ENCODE data around the gene SMARCC2. TPM values are rescaled to one million over a fixed set of nuclear protein-coding genes. Genes with fewer than 3 reads are reported as not detected.

SMARCC2 gene
- polyA plus RNA-seq (2012; ENCODE audit: insufficient read depth, insufficient read length) = 81.0 TPM

DNA sequence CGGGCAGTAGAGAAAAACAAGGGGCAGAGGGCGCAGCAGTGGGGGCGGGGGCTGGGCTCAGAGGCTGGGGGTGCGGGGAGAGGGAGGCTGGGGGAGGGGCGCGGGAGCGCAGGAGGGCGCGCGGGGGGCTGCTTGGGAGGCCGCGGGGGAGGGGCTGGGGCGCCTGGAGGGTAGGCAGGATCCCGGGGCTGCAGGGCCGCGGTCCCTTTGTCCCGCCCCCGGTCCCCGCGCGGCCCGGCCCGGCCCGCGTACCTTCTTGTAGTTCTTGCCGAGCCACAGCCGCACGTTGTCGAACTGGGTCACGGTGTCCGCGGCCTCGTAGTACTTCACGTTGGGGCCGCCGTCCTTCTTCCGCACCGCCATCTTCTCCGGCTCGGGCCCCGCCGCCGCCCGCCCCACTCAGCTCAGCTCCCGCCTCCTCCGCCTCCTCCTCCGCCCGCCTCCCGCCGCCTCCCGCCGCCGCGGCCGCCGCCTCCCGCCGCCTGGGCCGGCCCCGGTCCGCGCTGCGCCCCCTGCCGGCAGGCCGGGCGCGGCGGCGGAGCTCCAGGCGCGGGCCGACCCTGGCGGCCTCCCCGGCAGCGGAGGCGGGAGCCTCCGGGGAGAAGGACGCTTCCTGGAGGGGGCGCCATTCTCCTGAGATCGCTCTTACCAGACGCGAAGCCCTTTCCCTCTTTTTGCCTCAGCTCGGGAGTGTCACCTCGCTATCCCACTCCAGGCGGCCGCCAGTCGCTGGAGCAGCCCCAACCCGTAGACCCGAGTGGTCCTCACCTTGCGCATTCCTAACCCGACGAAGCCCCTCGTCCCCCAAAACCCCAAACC lies at the start of gene SMARCC2:
TSS of gene SMARCC2 (minus strand) at position 385 of the 819 bp plus-strand sequence. CDS start at position 363, 22 bp downstream.
- peak; percentile 73 for DNase-seq (ENCODE audit: low read depth, low spot score)
- H3K4me3 ChIP-seq (ENCODE audit: low read length) = peak within 1 kb of the TSS; percentile 90

DNA sequence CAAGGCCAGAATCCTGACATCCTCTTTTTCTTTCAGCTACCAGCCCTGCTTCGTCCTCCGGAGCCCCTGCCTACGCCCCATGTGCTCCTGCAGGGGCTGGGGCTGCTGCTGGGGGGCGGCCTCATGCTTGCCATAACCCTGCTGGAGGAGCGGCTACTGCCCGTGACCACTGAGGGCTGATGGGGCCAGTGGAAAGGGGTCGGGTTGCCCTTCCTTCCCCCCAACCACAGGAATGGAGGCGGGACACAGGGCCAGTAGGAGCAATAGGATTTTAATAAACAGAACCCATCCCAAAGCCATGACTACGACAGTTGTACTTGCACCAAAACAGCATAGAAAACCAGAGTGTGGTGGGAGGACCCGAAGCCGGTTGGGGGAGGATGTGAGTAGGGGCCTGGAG lies 48.3 kb upstream of the SMARCC2 start:
- DNase-seq (ENCODE audit: low read depth, low spot score) = no peak

DNA sequence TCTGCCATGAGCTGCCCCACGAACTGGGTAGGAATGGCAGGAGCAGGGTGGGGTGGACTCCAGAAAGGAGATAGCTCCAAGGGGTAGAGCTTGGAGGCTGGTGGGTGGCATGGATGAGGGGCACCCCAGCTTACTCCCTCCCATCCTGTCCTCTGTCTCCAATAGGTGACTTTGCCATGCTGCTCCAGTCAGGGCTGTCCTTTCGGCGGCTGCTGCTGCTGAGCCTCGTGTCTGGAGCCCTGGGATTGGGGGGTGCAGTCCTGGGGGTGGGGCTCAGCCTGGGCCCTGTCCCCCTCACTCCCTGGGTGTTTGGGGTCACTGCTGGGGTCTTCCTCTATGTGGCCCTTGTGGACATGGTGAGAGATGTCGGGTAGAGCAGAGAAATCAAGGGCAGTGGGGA lies 47.7 kb upstream of the SMARCC2 start:
- H3K4me3 ChIP-seq (ENCODE audit: low read length) = no peak overlapping the region
- DNase-seq (ENCODE audit: low read depth, low spot score) = no peak

More for the DNA sequence above, 48.3 kb upstream of the SMARCC2 start:
- no peak overlapping the region for H3K4me3 ChIP-seq (ENCODE audit: low read length)

DNA sequence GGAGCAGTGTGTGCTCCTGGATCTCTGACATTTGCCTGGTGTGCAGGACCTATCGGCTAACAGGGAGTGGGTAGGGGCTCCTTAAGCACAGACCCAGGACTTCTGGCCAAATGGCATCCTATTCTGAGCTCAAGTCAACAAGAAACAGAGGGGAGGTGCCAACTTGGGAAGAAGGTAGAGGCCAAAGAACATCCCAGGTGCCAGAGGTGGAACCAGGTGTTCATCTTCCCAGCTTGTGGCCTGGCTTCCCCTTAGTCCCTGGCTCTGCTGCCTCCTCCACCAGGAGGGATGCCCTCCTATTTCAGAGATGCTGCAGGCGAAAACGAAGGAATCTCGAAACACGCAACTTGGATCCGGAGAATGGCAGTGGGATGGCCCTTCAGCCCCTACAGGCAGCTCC lies 46.8 kb upstream of the SMARCC2 start:
- H3K4me3 ChIP-seq (ENCODE audit: low read length) = no peak overlapping the region
- no peak for DNase-seq (ENCODE audit: low read depth, low spot score)

DNA sequence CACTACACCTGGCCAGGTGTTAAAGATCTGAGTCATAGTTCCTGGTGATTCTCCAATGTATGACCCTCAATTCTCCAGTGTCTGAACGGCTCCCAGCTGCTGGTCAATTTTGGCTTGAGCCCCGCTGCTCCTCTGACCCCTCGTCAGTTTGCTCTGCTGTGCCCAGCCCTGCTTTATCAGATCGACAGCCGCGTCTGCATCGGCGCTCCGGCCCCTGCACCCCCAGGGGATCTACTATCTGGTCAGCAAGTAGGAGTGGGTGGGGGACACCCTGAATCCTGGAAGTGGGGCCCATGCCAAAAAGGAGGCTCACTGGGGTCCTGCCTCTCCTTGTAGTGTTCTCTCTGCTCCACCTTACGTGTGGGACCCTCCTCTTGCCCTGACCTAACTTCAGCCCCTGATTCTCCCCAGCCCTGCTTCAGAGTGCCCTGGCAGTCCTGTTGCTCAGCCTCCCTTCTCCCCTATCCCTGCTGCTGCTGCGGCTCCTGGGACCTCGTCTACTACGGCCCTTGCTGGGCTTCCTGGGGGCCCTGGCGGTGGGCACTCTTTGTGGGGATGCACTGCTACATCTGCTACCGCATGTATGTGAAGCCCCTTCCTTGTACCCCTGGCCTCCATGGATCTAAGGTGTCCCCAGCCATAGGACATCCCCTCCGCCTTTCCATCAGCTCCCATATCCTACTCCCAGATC lies 45.6 kb upstream of the SMARCC2 start:
- no peak for DNase-seq (ENCODE audit: low read depth, low spot score)
- H3K4me3 ChIP-seq (ENCODE audit: low read length) = no peak overlapping the region

DNA sequence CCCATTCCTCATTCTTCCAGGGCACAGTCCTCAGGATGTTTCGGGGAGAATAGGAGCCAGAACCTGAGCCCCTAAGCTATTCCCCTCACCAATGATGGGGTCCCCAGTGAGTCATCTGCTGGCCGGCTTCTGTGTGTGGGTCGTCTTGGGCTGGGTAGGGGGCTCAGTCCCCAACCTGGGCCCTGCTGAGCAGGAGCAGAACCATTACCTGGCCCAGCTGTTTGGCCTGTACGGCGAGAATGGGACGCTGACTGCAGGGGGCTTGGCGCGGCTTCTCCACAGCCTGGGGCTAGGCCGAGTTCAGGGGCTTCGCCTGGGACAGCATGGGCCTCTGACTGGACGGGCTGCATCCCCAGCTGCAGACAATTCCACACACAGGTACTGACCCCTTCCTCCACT lies 41.9 kb upstream of the SMARCC2 start:
- no peak for DNase-seq (ENCODE audit: low read depth, low spot score)
- H3K4me3 ChIP-seq (ENCODE audit: low read length) = no peak overlapping the region

DNA sequence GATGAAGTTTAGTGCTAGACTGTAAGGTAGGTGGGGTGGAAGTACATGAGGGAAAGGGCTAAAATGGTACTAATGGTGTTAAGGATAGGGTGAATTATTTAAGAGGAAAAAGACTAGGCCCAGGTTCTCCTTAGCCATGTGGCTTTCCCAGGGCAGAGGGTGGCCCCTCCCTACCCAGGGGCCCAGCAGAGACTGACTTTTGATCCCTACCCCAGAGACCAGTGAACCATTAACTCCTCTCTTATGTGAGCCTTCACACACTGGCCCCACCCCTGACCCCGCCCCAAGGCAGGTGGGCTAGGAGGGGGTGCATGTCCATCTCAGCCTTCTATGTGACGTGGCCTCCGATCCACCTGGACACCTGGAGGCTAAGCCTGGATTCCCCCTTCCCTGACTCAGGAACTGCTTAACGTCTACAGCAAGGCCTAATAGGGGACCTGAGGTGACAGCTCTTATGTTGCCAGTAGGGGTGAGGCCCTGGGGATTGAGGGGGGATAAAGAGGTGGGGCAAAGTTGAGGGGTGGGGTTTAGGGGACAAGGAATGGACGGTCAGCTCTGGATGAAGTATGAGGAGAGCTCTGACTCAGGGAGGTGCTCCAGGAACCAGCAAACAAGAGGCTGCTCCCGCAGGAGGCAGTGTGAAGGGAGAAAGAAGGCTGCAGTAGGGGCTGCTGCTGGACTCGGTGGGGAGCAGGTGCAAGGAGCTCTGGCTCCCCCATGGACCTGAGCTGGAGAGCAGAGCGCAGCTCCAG lies 41.3 kb upstream of the SMARCC2 start:
- no peak overlapping the region for H3K4me3 ChIP-seq (ENCODE audit: low read length)
- no peak for DNase-seq (ENCODE audit: low read depth, low spot score)

DNA sequence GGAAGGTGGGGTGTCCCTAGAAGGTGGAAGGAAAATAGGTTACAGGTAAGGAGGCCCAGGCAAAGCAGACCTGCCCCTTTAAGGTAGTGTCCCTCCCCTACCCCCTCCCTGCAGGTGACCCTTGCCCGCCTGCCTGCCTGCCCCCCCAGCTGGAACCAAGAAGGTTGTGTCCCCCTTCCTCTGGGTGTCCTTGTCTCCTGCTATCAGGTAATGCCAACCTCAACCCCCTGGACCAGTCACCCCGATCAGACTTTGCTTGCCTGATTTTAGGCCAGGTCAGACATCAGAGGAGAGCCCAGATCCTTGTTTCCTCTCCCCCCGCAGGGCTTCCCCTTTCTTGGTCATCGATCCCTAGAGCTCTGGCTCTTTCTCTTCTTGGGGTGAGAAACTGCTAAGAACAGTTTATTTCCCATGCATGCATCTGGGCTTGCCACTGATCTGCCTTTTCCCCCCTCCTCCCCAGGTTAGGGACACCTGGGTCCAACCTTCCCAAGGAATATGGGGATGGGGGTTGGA lies 40.7 kb upstream of the SMARCC2 start, which contains the start of gene SLC39A5:
TSS of gene SLC39A5 (plus strand) at position 136 of the 516 bp plus-strand sequence. CDS start 1,224 bp downstream, outside the sequence.
- no peak within 1 kb of the TSS for H3K4me3 ChIP-seq (ENCODE audit: low read length)

DNA sequence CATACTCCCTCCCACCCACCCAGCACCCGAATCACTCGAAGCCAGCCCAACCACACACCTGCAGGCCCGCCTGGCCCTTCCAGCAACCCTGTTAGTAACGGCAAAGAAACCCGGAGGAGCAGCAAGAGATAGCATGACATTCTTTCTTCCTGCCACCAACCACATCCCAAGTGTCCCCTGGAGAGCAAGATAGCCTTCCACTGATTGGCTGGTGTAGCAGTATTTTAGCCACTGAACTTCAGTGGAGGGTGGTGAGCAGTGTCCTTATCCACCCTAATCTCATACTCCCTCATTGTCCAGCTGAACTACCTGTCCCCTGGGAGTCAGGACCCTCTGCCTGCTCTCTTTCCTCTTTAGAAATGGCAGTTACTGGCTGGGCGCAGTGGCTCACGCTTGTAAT lies 39.8 kb upstream of the SMARCC2 start:
- no peak for DNase-seq (ENCODE audit: low read depth, low spot score)
- no peak overlapping the region for H3K4me3 ChIP-seq (ENCODE audit: low read length)

More for the DNA sequence above, 40.7 kb upstream of the SMARCC2 start, which contains the start of gene SLC39A5:
- DNase-seq (ENCODE audit: low read depth, low spot score) = no peak

DNA sequence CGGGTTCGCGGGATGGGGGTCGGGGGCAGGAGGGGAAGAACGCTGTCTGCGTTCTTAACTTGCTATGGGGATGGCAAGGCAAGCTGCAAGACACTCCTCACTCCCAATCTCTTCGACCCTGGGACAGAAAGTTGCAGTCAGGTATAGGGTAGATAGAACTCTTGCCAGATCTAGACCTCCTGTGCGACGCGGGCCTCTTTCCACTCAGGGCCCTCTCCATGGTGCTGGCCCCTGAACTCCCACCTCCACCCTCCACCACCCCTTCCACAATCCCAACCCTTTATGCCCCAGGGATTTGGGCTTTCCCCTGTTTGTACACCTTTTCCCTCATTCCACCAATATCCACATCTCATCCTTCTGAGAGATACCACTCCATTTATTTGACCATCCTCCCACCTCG lies 35.7 kb upstream of the SMARCC2 start:
- DNase-seq (ENCODE audit: low read depth, low spot score) = no peak
- H3K4me3 ChIP-seq (ENCODE audit: low read length) = peak overlapping the region; percentile 86

DNA sequence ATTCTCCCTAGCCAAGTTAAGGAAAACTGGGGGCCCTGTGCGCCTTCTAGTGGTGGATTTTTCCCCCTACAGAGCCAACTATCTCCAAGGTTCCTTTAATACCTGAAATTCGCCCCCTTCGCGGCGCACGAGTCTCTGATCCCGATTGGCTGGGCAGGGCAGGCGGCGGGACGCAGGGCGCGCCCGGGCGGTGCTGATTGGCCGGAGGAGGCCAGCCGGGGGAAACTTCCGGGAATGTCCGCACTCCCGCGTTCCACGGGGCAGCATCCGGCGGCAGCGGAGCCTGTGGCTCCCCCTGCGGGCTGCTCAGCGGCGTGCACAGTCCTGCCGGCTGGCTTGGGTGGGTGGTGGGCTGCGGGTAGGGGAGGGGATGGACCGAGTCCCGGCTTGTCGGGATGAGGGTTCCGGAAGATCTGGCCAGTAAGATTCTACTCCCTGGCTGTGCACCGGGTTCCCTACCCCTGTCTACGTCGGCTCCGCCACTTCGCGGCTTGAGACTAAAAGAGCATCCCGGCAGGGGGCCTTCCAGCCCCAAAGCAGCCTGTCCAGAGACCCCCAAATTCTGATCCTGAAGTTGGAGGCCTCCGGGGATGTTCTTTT lies 34.9 kb upstream of the SMARCC2 start, which contains the start of gene NABP2:
TSS of gene NABP2 (plus strand) at position 241 of the 600 bp plus-strand sequence. CDS start 515 bp downstream, outside the sequence.
- peak; percentile 95 for DNase-seq (ENCODE audit: low read depth, low spot score)
- peak within 1 kb of the TSS; percentile 86 for H3K4me3 ChIP-seq (ENCODE audit: low read length)

DNA sequence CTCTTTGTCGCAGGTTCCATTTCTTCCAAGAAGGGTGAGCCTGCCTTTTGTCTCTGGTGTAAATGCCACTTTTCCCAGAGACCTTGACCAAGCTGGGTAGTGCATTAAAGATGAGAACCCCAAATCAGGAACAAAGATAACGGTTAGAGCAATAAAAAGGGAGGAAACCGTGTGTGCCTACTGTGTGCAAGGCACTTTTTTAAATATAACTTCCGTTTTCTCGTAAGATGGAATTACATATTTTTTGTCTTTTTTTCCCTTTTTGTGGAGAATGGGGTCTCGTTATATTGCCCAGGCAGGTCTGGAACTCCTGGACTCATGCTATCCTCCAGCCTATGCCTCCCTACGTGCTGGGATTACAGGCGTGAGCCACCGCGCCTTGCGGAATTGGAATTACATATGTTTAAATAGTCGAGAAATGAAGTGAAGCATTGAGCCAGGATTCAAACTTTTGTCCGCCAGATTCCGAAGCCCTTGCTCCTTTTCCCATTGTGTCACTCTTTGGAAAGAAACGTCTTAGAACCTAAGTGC lies 34.4 kb upstream of the SMARCC2 start:
- no peak for DNase-seq (ENCODE audit: low read depth, low spot score)
- peak overlapping the region; percentile 86 for H3K4me3 ChIP-seq (ENCODE audit: low read length)

DNA sequence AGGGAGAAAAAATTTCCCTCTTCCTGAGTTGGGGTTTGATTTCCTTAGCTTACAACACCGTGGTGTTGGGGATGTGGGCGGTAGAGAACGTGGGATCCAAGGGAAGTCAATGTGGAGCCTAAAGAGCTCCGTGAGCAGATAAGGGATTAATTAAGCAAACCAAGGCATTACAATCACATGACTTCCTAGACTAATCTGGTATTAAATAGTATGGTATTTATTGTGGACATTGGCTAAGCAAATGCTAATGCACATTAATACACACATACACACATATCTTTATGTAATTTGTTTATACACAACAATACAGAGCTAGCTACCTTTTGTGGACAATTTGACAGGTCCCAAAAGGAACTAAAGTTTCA lies 33.2 kb upstream of the SMARCC2 start:
- DNase-seq (ENCODE audit: low read depth, low spot score) = no peak
- peak overlapping the region; percentile 95 for H3K4me3 ChIP-seq (ENCODE audit: low read length)

DNA sequence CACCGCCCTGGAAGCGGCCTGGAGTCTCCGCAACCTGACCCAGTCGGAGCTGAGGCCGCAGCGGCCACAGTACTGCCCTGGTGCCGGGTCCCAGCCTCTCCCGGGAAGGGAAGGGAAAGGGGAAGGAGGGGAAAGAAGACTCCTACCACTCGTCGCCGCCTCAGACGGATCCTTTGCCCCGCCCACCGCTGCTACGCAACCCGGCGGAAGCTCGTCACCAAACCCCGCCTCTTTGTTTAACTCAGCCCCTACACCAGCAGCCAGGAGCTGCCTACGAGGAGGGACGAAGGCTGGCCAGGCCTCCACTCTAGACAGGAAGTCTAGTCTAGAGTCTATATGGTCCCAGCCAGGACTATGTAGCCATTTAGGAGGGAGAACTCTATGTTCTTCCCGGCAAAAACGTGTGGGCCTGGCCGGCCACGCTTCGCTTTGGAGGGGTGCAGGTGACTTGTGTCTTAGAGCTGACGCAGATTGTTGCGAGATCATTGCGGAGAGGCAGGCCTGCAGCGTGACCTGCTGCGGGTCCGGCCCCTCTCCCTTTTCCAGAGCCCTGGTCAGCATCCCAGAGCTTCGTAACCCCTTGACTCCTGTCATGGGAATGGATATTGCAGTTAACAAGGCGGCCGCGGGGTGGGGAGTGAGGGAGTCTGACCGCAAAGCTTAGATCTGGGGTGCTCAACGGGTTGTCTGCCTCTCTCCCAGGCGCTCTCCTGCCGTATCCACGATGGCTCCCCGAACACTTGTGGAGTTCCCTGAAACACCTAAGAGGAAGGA lies 32.7 kb upstream of the SMARCC2 start, which contains the start of gene RNF41:
TSS of gene RNF41 (minus strand) at position 166 of the 774 bp plus-strand sequence. CDS start 7,875 bp downstream, outside the sequence.
- DNase-seq (ENCODE audit: low read depth, low spot score) = peak; percentile 88
- peak within 1 kb of the TSS; percentile 95 for H3K4me3 ChIP-seq (ENCODE audit: low read length)

DNA sequence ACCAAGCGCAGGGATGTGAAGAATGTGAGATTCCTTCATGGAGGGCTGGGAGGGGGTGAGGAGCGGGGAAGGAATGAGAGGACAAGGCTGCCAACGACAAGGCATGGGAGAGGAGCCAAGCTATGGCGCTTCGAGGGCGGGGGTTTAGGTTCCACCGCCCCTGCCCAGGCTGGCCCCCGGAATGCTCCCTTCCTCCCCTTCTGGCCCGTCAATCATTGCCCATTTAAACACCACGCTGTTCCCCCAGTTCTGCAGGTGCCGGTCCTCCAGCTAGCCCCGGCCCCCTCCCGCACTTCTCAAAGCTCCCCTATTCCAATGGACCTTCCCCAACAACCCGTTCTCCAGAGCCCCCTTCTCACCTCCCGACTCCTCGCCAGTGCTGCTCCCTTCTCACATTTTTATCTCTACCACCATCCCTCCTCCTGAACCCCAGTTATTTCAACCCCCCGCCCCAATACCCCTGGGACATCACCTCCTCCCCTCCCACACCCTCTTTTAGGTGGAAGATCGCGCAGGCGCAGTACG lies 32.0 kb upstream of the SMARCC2 start:
- DNase-seq (ENCODE audit: low read depth, low spot score) = no peak
- peak overlapping the region; percentile 95 for H3K4me3 ChIP-seq (ENCODE audit: low read length)

DNA sequence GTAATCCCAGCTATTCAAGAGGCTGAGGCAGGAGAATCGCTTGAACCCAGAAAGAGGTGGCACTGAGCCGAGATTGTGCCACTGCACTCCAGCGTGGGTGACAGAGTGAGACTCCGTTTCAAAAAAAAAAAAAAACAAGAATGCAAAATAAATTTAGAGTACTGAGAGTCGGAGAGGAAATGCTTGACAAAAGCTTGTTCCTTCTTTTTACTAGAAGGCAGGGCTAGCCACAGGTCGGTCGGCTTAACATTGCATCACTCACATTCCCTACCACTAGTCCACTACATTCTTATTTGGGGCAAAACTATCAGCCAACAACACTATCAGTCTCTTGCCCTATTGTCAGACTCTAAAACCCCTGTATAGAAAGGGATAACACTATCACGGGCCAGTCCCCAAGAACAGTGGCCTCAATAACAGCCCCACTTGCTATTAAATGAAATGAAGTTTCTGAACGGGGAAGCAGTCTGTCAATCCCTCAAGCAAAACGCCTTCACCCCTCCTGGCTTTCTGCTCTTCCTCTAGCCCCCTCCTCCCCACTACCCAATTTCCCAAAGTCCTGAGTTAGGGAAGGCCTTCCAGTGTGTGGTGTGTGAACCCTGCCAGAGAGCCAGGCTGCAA lies 31.4 kb upstream of the SMARCC2 start:
- peak overlapping the region; percentile 95 for H3K4me3 ChIP-seq (ENCODE audit: low read length)
- DNase-seq (ENCODE audit: low read depth, low spot score) = no peak

DNA sequence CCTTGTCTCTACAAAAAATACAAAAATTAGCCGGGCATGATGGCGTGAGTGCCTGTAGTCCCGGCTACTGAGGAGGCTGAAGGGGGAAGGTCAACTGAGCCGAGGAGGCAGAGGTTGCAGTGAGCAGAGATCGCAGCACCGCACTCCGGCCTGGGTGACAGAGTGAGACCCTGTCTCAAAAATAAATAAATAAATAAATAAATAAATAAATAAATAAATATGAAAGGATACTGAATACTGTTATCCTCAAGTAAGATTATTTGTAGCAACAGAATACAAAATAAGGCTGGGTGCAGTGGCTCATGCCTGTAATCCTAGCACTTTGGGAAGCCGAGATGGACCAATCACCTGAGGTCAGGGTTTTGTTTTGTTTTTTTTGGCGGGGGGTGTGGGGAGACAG lies 30.6 kb upstream of the SMARCC2 start:
- no peak for DNase-seq (ENCODE audit: low read depth, low spot score)

More for the DNA sequence above, 30.6 kb upstream of the SMARCC2 start:
- no peak overlapping the region for H3K4me3 ChIP-seq (ENCODE audit: low read length)

Data from Jurkat, Clone E6-1 (cell line).